Mucosa of stomach (tissue), 1 donor: ENCODE measurements around the gene LUZP1.

Experiments
- H3K27me3 ChIP-seq: one replicate; pipeline ENCODE4 v1.7.0; 2013; ENCODE audit warnings: mild to moderate bottlenecking, low read length; ENCODE audit not compliant: control insufficient read depth, insufficient read depth
- H3K36me3 ChIP-seq: one replicate; pipeline ENCODE4 v1.7.0; 2013; ENCODE audit warnings: low read length; ENCODE audit not compliant: control insufficient read depth, insufficient read depth
- H3K4me1 ChIP-seq: one replicate; pipeline ENCODE4 v1.7.0; 2013; ENCODE audit warnings: mild to moderate bottlenecking, low read length; ENCODE audit not compliant: control insufficient read depth, insufficient read depth
- H3K4me3 ChIP-seq: one replicate; pipeline ENCODE4 v1.7.0; 2013; ENCODE audit warnings: low read length
- H3K9ac ChIP-seq: one replicate; pipeline ENCODE4 v1.7.0; 2013; ENCODE audit warnings: mild to moderate bottlenecking, low read length, moderate library complexity
- H3K9me3 ChIP-seq: one replicate; pipeline ENCODE4 v1.7.0; 2013; ENCODE audit warnings: mild to moderate bottlenecking, low read length, moderate library complexity; ENCODE audit not compliant: control insufficient read depth
- donor health status: Pancreatic carcinoma.

Gene LUZP1

GRCh38 chr1:23103001-23103889, 65.4 kb downstream of the LUZP1 start:
- Histone ChIP-seq H3K9me3 (no peaks in the 10 kb centered on the region), H3K4me1 (peaks cover 17% of the 10 kb centered on the region), H3K9ac (no peak overlapping the region), H3K36me3 (no peaks in the 10 kb centered on the region), H3K27me3 (no peaks in the 10 kb centered on the region), H3K4me3 (no peak overlapping the region)

GRCh38 chr1:23102289-23102688, 66.4 kb downstream of the LUZP1 start:
- Histone ChIP-seq H3K9me3 (no peaks in the 10 kb centered on the region), H3K9ac (no peak overlapping the region), H3K27me3 (no peaks in the 10 kb centered on the region), H3K4me1 (peaks cover 17% of the 10 kb centered on the region), H3K4me3 (no peak overlapping the region), H3K36me3 (no peaks in the 10 kb centered on the region)

- H3K27me3 ChIP-seq = no peaks in the 10 kb centered on the region
- H3K9me3 ChIP-seq = no peaks in the 10 kb centered on the region
- no peaks in the 10 kb centered on the region for H3K36me3 ChIP-seq
- no peak overlapping the region for H3K4me3 ChIP-seq
- peaks cover 17% of the 10 kb centered on the region for H3K4me1 ChIP-seq
- no peak overlapping the region for H3K9ac ChIP-seq
Measured at GRCh38 chr1:23101887-23102286, 66.8 kb downstream of the LUZP1 start.

GRCh38 chr1:23101101-23101827, 67.4 kb downstream of the LUZP1 start:
- Histone ChIP-seq H3K36me3 (no peaks in the 10 kb centered on the region), H3K4me3 (no peak overlapping the region), H3K27me3 (no peaks in the 10 kb centered on the region), H3K4me1 (peaks cover 17% of the 10 kb centered on the region), H3K9me3 (no peaks in the 10 kb centered on the region), H3K9ac (no peak overlapping the region)

- Histone ChIP-seq H3K9ac (peak overlapping the region; percentile 20), H3K4me1 (peaks cover 17% of the 10 kb centered on the region), H3K27me3 (no peaks in the 10 kb centered on the region), H3K9me3 (no peaks in the 10 kb centered on the region), H3K4me3 (no peak overlapping the region), H3K36me3 (no peaks in the 10 kb centered on the region)
Measured at GRCh38 chr1:23100074-23100748, 68.4 kb downstream of the LUZP1 start.

- Histone ChIP-seq H3K27me3 (no peaks in the 10 kb centered on the region), H3K36me3 (no peaks in the 10 kb centered on the region), H3K4me1 (peaks cover 17% of the 10 kb centered on the region), H3K4me3 (no peak overlapping the region), H3K9ac (no peak overlapping the region), H3K9me3 (no peaks in the 10 kb centered on the region)
Measured at GRCh38 chr1:23099171-23099536, 69.5 kb downstream of the LUZP1 start.

- no peaks in the 10 kb centered on the region for H3K27me3 ChIP-seq
- H3K9me3 ChIP-seq = no peaks in the 10 kb centered on the region
- H3K4me3 ChIP-seq = no peak overlapping the region
- peaks cover 17% of the 10 kb centered on the region for H3K4me1 ChIP-seq
- no peak overlapping the region for H3K9ac ChIP-seq
- no peaks in the 10 kb centered on the region for H3K36me3 ChIP-seq
Measured at GRCh38 chr1:23098463-23099170, 70.0 kb downstream of the LUZP1 start.

GRCh38 chr1:23097316-23097715, 71.3 kb downstream of the LUZP1 start:
- Histone ChIP-seq H3K36me3 (no peaks in the 10 kb centered on the region), H3K4me3 (no peak overlapping the region), H3K27me3 (no peaks in the 10 kb centered on the region), H3K4me1 (peaks cover 12% of the 10 kb centered on the region), H3K9ac (no peak overlapping the region), H3K9me3 (no peaks in the 10 kb centered on the region)

- Histone ChIP-seq H3K36me3 (peaks cover 12% of the 10 kb centered on the region), H3K9ac (no peak overlapping the region), H3K9me3 (no peaks in the 10 kb centered on the region), H3K4me1 (no peaks in the 10 kb centered on the region), H3K4me3 (no peak overlapping the region), H3K27me3 (no peaks in the 10 kb centered on the region)
Measured at GRCh38 chr1:23092447-23092846, 76.2 kb downstream of the LUZP1 start.

GRCh38 chr1:23091545-23091944, 77.1 kb downstream of the LUZP1 start:
- Histone ChIP-seq H3K4me1 (no peaks in the 10 kb centered on the region), H3K4me3 (no peak overlapping the region), H3K9me3 (no peaks in the 10 kb centered on the region), H3K36me3 (peaks cover 12% of the 10 kb centered on the region), H3K9ac (no peak overlapping the region), H3K27me3 (no peaks in the 10 kb centered on the region)

GRCh38 chr1:23090056-23090455, 78.6 kb downstream of the LUZP1 start:
- no peaks in the 10 kb centered on the region for H3K27me3 ChIP-seq
- H3K36me3 ChIP-seq = peaks cover 12% of the 10 kb centered on the region
- no peak overlapping the region for H3K4me3 ChIP-seq
- no peaks in the 10 kb centered on the region for H3K4me1 ChIP-seq
- H3K9ac ChIP-seq = no peak overlapping the region
- H3K9me3 ChIP-seq = no peaks in the 10 kb centered on the region
